HEK293T (cell line): ENCODE results near the gene RNASE2.

Source experiments
- BHLHE40 ChIP-seq: fragments of 450-650 bp; IDR thresholded peaks from 2 replicates; pipeline ENCODE4 v1.6.1; 2016; ENCODE audit warnings: mild to moderate bottlenecking, moderate library complexity, borderline replicate concordance
- CTBP1 ChIP-seq: fragments of 450-650 bp; IDR thresholded peaks from 2 replicates; pipeline ENCODE4 v1.6.1; 2016; ENCODE audit warnings: borderline replicate concordance
- FOXA1 ChIP-seq: fragments of 450-650 bp; IDR thresholded peaks from 2 replicates; pipeline ENCODE4 v1.6.1; 2016; ENCODE audit warnings: mild to moderate bottlenecking
- HDGF ChIP-seq: fragments of 450-650 bp; IDR thresholded peaks from 2 replicates; pipeline ENCODE4 v1.6.1; 2017; ENCODE audit warnings: antibody characterized with exemption, borderline replicate concordance
- LEF1 ChIP-seq: fragments of 450-650 bp; IDR thresholded peaks from 2 replicates; pipeline ENCODE4 v1.6.1; 2017; ENCODE audit warnings: mild to moderate bottlenecking, borderline replicate concordance
- SP1 ChIP-seq: fragments of 450-650 bp; IDR thresholded peaks from 2 replicates; pipeline ENCODE4 v1.6.1; 2017
- SUZ12 ChIP-seq: fragments of 450-650 bp; IDR thresholded peaks from 2 replicates; pipeline ENCODE4 v1.6.1; 2016; ENCODE audit warnings: mild to moderate bottlenecking
- TF ChIP-seq, protein P1 (sequence below): fragments of 450-650 bp; IDR thresholded peaks from 2 replicates; pipeline ENCODE4 v1.6.1; 2016

GRCh38 chr14:20973501-20973900, 18.2 kb downstream of the RNASE2 start:
- no peak for TF ChIP-seq HDGF
- no peak for TF ChIP-seq CTBP1
- TF ChIP-seq FOXA1: no peak
- TF ChIP-seq BHLHE40: no peak
- TF ChIP-seq SP1: no peak
- TF ChIP-seq, protein P1, sequence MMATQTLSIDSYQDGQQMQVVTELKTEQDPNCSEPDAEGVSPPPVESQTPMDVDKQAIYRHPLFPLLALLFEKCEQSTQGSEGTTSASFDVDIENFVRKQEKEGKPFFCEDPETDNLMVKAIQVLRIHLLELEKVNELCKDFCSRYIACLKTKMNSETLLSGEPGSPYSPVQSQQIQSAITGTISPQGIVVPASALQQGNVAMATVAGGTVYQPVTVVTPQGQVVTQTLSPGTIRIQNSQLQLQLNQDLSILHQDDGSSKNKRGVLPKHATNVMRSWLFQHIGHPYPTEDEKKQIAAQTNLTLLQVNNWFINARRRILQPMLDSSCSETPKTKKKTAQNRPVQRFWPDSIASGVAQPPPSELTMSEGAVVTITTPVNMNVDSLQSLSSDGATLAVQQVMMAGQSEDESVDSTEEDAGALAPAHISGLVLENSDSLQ: no peak
- no peak for TF ChIP-seq LEF1
- TF ChIP-seq SUZ12: no peak
